SK-N-SH (cell line): Measurements from ENCODE around the gene REXO5.

Experiments
- EP300 ChIP-seq, 2 experiments: IDR thresholded peaks; 2 replicates each; pipeline versions ENCODE4 v1.4.0 to v1.6.1; 2012; ENCODE audit warnings: borderline replicate concordance in 1 of 2, low read depth in 1 of 2, low read length in 1 of 2
- EZH2phosphoT487 ChIP-seq: fragments of 200-600 bp; sonication (generic); IDR thresholded peaks from 2 replicates; pipeline ENCODE4 v1.6.1; 2017; ENCODE audit warnings: low read depth, mixed run types, mild to moderate bottlenecking, antibody characterized with exemption, moderate library complexity, borderline replicate concordance
- JUND ChIP-seq: IDR thresholded peaks from 2 replicates; pipeline ENCODE4 v1.4.0; 2012
- NRF1 ChIP-seq: IDR thresholded peaks from 2 replicates; pipeline ENCODE4 v1.6.1; 2012; ENCODE audit warnings: low read depth, mild to moderate bottlenecking, low read length
- POLR2AphosphoS5 ChIP-seq: IDR thresholded peaks from 2 replicates; pipeline ENCODE4 v1.6.1; 2012; ENCODE audit warnings: low read depth, low read length
- TAF1 ChIP-seq: IDR thresholded peaks from 2 replicates; pipeline ENCODE4 v1.6.1; 2012; ENCODE audit warnings: low read depth, mild to moderate bottlenecking, low read length, moderate library complexity, borderline replicate concordance
- YY1 ChIP-seq: IDR thresholded peaks from 2 replicates; pipeline ENCODE4 v1.4.0; 2012; ENCODE audit warnings: low read depth, mild to moderate bottlenecking
- TF ChIP-seq, protein P1 (sequence below): fragments of 200-600 bp; sonication (generic); IDR thresholded peaks from 2 replicates; pipeline ENCODE4 v1.6.1; 2017; ENCODE audit warnings: antibody characterized with exemption, mild to moderate bottlenecking, moderate library complexity
- TF ChIP-seq, protein P2 (sequence below): IDR thresholded peaks from 2 replicates; pipeline ENCODE4 v1.6.1; 2012; ENCODE audit warnings: mild to moderate bottlenecking, low read depth, low read length, moderate library complexity
- TF ChIP-seq, protein P3 (sequence below): fragments of 150-350 bp; IDR thresholded peaks from 2 replicates; pipeline ENCODE4 v1.6.1; 2017; ENCODE audit warnings: antibody characterized with exemption, low read length, low read depth, borderline replicate concordance

DNA sequence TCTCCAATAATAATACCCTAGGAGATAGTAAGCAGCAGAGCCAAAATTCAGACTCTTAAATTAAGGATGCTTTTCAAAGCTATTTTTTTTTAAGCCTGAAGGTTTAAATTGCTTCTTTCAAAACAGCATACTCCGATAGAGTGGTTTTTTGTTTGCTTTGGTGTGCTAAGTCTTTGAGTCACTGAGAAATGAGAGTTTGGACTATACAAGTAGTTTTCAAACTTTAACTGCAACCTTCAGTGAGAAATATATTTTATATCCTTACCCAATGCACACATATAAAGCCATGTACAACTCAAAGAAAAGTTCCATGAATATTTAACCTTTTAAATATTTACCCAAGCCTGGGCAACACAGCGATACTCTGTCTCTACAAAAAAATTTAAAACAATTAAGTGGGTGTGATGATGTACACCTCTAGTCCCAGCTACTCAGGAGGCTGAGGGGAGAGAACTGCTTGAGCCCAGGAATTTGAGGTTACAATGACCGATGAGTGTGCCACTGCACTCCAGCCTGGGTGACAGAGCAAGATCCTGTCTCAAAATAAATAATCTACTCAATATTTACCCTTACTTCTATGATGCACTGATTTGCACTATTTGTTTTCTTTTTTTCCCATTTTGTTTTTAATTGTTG, 74.7 kb downstream of the REXO5 start:
- TF ChIP-seq, protein P1, sequence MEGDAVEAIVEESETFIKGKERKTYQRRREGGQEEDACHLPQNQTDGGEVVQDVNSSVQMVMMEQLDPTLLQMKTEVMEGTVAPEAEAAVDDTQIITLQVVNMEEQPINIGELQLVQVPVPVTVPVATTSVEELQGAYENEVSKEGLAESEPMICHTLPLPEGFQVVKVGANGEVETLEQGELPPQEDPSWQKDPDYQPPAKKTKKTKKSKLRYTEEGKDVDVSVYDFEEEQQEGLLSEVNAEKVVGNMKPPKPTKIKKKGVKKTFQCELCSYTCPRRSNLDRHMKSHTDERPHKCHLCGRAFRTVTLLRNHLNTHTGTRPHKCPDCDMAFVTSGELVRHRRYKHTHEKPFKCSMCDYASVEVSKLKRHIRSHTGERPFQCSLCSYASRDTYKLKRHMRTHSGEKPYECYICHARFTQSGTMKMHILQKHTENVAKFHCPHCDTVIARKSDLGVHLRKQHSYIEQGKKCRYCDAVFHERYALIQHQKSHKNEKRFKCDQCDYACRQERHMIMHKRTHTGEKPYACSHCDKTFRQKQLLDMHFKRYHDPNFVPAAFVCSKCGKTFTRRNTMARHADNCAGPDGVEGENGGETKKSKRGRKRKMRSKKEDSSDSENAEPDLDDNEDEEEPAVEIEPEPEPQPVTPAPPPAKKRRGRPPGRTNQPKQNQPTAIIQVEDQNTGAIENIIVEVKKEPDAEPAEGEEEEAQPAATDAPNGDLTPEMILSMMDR, result no peak
- TF ChIP-seq TAF1 (no peak), EZH2phosphoT487 (no peak), EP300 (IDR thresholded peaks at IDR 0.05; ENCODE audit: borderline replicate concordance in 1 of 2, low read depth in 1 of 2, low read length in 1 of 2) (no peak), POLR2AphosphoS5 (no peak), JUND (no peak), YY1 (no peak), NRF1 (no peak)
- TF ChIP-seq, protein P2, sequence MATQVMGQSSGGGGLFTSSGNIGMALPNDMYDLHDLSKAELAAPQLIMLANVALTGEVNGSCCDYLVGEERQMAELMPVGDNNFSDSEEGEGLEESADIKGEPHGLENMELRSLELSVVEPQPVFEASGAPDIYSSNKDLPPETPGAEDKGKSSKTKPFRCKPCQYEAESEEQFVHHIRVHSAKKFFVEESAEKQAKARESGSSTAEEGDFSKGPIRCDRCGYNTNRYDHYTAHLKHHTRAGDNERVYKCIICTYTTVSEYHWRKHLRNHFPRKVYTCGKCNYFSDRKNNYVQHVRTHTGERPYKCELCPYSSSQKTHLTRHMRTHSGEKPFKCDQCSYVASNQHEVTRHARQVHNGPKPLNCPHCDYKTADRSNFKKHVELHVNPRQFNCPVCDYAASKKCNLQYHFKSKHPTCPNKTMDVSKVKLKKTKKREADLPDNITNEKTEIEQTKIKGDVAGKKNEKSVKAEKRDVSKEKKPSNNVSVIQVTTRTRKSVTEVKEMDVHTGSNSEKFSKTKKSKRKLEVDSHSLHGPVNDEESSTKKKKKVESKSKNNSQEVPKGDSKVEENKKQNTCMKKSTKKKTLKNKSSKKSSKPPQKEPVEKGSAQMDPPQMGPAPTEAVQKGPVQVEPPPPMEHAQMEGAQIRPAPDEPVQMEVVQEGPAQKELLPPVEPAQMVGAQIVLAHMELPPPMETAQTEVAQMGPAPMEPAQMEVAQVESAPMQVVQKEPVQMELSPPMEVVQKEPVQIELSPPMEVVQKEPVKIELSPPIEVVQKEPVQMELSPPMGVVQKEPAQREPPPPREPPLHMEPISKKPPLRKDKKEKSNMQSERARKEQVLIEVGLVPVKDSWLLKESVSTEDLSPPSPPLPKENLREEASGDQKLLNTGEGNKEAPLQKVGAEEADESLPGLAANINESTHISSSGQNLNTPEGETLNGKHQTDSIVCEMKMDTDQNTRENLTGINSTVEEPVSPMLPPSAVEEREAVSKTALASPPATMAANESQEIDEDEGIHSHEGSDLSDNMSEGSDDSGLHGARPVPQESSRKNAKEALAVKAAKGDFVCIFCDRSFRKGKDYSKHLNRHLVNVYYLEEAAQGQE, result no peak
- TF ChIP-seq, protein P3, sequence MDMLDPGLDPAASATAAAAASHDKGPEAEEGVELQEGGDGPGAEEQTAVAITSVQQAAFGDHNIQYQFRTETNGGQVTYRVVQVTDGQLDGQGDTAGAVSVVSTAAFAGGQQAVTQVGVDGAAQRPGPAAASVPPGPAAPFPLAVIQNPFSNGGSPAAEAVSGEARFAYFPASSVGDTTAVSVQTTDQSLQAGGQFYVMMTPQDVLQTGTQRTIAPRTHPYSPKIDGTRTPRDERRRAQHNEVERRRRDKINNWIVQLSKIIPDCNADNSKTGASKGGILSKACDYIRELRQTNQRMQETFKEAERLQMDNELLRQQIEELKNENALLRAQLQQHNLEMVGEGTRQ, result no peak
